ENCODE data around the gene ATXN10. TPM values are rescaled to one million over a fixed set of nuclear protein-coding genes. Genes with fewer than 3 reads are reported as not detected.

Gene ATXN10
- total and polyA plus RNA-seq, 2 of the 8 experiments (the other 6 are each of a cell fraction or from before 2014, with no cell fraction given) = 134 to 210 TPM

- H2BK5ac ChIP-seq (ENCODE audit: low read depth, low read length) = no peak overlapping the region
- no peak overlapping the region for H3K27ac ChIP-seq (ENCODE audit: low read depth, low read length)
- peaks cover 10 to 15% of the 10 kb centered on the region in 2 experiments for H4K20me1 ChIP-seq (replicated peaks in 1 of 2; ENCODE audit: control insufficient read depth in 1 of 2, insufficient read depth in 2 of 2, low read length in 2 of 2)
- no peak for DNase-seq (ENCODE audit: low read depth in 1 of 2, low spot score in 2 of 2)
- TF ChIP-seq JUN (IDR thresholded peaks at IDR 0.05; ENCODE audit: low read depth, low read length) = no peak
- TF ChIP-seq SUZ12 (IDR thresholded peaks at IDR 0.05; ENCODE audit: low read length) = peak; percentile 80
- H3K79me1 ChIP-seq (ENCODE audit: low read depth, low read length) = no peaks in the 10 kb centered on the region
- peak overlapping the region; percentile 83 for H4K8ac ChIP-seq (ENCODE audit: extremely low read depth, insufficient read depth, low read length)
- CTCF ChIA-PET (ENCODE audit: partially characterized antibody) = interaction anchor here (0.6 to 7.9 kb wide), 20 partner anchors 10 to 293 kb away, joined by 3 to 78 read pairs (median 4); partner anchors contain the start of gene ATXN10
- FAIRE-seq = no peak
- H3K4me3 ChIP-seq (ENCODE audit: extremely low read depth in 1 of 4, insufficient read depth in 2 of 4, low read depth in 3 of 4, low read length in 4 of 4) = peak overlapping the region; percentile 10 to 59 (median 34)
- peaks cover 25 to 62% (median 54%) of the 10 kb centered on the region in 4 experiments for H3K27me3 ChIP-seq (replicated peaks in 1 of 4; ENCODE audit: control insufficient read depth in 3 of 4, extremely low read depth in 1 of 4, insufficient read depth in 3 of 4, low read length in 3 of 4)
- POLR2A ChIA-PET (ENCODE audit: partially characterized antibody) = interaction anchor here (0.6 to 1.3 kb wide), 6 partner anchors 11 to 1129 kb away, joined by 3 to 7 read pairs (median 3); no protein-coding TSS in a partner anchor
- no peaks in the 10 kb centered on the region for H3K36me3 ChIP-seq (ENCODE audit: control insufficient read depth in 2 of 4, insufficient read depth in 4 of 4, low read length in 3 of 4)
- no peak overlapping the region for H3K4ac ChIP-seq (replicated peaks; ENCODE audit: insufficient read length, low read depth, low read length)
- H3K79me2 ChIP-seq (ENCODE audit: control insufficient read depth in 1 of 2, insufficient read depth in 2 of 2, low read length in 2 of 2) = no peaks in the 10 kb centered on the region
- 8% methylated on average over 22 of the region's 55 CpGs; no CpG with 5 or more reads in 1 of the 2 experiments for WGBS, 2 experiments (ENCODE audit: extremely low coverage in 1 of 2, insufficient coverage in 1 of 2, insufficient read length in 1 of 2, insufficient replicate concordance in 2 of 2, low coverage in 1 of 2, low lambda C conversion rate in 2 of 2, missing lambda C conversion rate in 1 of 2)
- no peak overlapping the region for H3K14ac ChIP-seq (ENCODE audit: insufficient read length)
- H4K5ac ChIP-seq (ENCODE audit: insufficient read length, low read depth, low read length) = no peak overlapping the region
- peaks cover 13% of the 10 kb centered on the region; the same call in 1 of the 2 replicates for H3K23me2 ChIP-seq (ENCODE audit: low read depth, low read length)
- H3K18ac ChIP-seq (ENCODE audit: extremely low read depth, low read length) = peak overlapping the region; percentile 32; the same call in 1 of the 2 replicates
- H2AFZ ChIP-seq (ENCODE audit: low read length) = no peak overlapping the region
- no peak overlapping the region for H2AK5ac ChIP-seq (ENCODE audit: low read depth, low read length)
- no peak overlapping the region; the same call in 1 of the 2 replicates for H2BK12ac ChIP-seq (ENCODE audit: low read depth, low read length)
- H2BK20ac ChIP-seq (ENCODE audit: low read length) = no peak overlapping the region
- H4K91ac ChIP-seq (replicated peaks; ENCODE audit: insufficient read length, low read length) = no peak overlapping the region
- H3K9me3 ChIP-seq (ENCODE audit: insufficient read depth in 2 of 2, low read depth in 1 of 2, low read length in 1 of 2) = no peaks in the 10 kb centered on the region
- no peak overlapping the region for H2BK120ac ChIP-seq (replicated peaks; ENCODE audit: low read depth, low read length)
- no peak overlapping the region for H2BK15ac ChIP-seq (ENCODE audit: low read length)
- peak overlapping the region; percentile 59 to 88 for H3K4me2 ChIP-seq (ENCODE audit: insufficient read depth in 1 of 2, low read depth in 2 of 2, low read length in 2 of 2)
- peaks cover 0 to 8% (median 1%) of the 10 kb centered on the region in 4 experiments; a peak in 5 of 7 replicates for H3K4me1 ChIP-seq (replicated peaks in 1 of 4; ENCODE audit: control insufficient read depth in 3 of 4, insufficient read depth in 4 of 4, low read length in 3 of 4)
- H3K9ac ChIP-seq (replicated peaks in 1 of 4; ENCODE audit: extremely low read depth in 1 of 4, low read depth in 3 of 4, low read length in 3 of 4) = no peak overlapping the region
- no peak overlapping the region for H3K56ac ChIP-seq (replicated peaks; ENCODE audit: insufficient read length, low read depth, low read length)
- no peak overlapping the region for H3K23ac ChIP-seq (ENCODE audit: insufficient read length)
Observed at GRCh38 chr22:45866646-45867117, 195.0 kb downstream of the ATXN10 start.

All from H1 (cell line).